Measurements from ENCODE around the gene PSMD3.

The PSMD3 gene

DNA sequence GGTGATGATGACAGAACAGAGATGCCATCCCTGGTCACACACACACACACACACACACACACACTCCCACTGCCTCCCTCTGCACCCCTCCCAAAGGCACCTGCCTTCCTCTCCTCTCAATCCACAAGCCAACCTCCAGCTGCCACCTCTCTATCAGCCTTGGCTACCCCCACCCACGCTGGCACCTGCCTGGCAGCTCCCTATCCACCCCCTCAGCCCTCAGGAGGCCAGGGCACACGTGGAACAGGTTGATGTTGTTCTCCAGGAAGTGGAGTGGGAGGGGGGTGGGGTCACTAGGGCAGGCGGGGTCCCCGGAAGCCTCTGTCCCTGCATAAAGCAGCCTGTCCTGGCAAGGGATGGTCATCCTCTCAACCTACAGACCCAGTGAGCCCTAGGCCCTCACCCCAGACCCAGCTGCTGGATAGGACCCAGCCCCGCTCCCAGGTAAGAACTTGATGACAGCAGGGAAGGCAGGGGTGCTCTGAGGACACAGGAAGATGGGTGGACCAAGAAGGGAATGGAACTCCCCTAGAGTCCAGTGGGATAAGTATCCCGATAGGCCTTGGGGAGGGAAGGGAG is 17.9 kb upstream of the PSMD3 start, which contains the start of gene GSDMA:
GSDMA (plus strand) TSS at position 363 of the 579 bp plus-strand sequence. CDS start 2,684 bp downstream, outside the sequence.
- DNase-seq, result no peak

DNA sequence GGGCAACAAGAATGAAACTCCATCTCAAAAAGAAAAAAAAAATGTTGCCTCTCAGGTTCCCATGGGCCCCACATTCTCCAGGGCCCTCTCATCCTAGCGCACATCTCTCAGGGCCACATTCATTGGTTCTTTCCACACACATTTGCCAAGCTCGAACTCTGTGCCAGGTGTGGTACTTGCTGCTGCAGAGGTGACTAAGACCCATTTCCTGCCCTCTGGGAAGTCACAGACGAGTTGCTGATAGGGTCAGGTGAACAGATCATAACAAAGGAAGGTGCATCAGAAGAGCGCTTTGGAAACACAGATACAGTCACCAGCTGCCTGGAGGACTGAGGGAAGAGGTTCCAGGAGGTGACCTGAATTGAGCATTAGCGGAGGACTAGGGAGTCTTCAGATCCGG is 16.8 kb upstream of the PSMD3 start:
- no peak for DNase-seq

DNA sequence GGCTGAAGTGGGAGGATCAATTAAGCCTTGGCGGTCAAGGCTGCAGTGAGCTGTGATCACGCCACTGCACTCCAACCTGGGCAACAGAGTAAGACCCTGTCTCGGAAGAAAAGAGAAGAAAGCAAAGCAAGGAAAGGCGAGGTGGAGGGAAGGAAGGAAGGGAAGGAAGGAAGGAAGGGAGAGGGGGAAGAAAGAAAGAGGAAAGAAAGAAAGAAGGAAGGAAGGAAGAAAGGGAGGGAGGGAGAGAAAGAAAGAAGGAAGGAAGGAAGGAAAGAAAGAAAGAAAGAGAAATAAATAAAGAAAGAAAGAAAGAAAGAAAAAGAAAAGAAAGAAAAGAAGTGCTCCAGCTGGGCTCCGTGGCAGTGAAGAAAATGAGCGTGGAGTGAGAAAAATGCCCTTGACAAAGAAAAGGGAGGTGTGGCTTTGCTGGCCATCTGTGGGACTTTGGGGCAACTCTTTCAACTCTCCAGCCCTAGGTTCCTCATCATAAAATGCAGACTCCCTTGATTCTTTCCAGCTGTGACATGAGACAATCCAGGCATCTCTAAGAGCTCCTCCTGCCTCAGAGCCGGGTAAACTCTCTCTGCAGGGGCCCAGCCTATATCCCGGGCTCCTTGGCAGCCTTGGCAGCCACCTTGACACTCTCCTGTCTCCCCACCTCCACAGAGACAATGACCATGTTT is 15.4 kb upstream of the PSMD3 start:
- DNase-seq, result no peak

DNA sequence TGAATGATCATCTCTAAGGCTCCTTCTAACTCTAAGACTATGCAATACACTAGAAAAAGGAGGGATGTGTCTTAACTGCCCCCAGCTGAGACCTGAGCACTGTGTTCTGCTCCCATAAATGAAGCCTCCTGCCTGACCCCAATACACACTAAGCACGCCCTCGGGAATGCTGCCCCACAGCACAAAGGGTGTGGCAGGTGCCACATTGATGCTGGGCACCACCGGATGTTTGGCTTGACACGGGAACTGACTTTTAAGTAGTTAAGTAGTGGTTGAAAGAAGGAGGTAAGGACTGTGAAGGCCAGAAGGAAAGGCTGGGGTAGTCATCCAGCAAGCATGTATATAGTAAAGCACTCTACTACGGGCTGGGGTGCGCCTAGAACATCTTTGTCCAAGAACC is 13.8 kb upstream of the PSMD3 start:
- no peak for DNase-seq

DNA sequence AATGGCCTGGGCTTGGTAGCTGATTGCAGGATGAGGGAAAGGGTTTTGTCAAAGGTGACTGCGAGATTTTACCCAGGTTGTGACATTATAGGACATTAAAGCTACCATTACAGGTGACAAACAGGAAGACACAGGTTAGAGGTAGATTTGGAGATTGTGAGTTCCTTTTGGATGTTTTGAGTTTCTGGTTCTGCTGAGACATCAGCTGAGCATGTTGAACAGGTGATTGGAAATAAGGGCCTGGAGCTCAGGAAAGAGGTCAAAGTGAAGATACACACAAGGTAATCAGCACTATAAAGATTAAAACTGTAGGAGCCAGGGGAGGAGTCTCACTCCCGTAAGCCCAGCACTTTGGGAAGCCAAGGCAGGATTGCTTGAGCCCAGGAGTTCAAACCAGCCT is 11.8 kb upstream of the PSMD3 start:
- no peak for DNase-seq

DNA sequence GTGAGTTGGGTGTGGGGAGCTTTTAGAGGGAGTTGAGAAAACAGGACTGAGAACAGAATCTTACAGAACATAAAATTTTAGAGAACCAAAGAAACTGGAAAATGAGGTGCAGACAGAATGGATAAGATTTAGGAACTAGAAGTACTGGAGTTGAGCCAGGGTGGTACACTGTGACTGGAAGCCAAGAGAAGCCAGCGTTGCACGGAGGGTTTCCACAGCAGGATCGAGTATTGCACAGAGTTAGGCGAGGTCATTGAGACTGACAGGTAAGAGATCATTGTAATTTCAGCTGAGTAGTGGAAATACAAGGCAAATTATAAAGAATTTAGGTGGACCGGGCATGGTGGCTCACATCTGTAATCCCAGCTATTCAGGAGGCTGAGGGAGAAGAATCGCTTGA is 11.2 kb upstream of the PSMD3 start:
- no peak for DNase-seq

DNA sequence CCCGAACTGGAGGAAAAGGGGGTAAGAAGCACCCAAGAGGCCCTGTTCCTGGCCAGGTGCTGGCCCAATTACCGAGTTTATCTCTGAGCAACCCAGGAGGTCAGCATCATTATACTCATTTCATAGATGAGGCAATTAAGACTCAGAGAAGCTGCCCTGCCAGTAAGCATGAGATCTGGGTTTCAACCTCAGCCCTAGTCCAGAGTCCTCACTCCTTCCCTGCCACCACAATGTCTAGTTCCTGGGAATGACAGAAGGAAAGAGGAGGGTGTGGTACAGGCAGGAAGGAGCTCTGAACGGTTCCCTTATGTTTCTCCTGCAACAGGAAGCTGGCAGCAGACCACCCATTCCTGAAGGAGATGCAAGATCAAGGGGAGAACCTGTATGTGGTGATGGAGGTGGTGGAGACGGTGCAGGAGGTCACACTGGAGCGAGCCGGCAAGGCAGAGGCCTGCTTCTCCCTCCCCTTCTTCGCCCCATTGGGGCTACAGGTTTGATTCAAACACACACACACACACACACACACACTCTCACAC is 10.4 kb upstream of the PSMD3 start:
- no peak for DNase-seq

DNA sequence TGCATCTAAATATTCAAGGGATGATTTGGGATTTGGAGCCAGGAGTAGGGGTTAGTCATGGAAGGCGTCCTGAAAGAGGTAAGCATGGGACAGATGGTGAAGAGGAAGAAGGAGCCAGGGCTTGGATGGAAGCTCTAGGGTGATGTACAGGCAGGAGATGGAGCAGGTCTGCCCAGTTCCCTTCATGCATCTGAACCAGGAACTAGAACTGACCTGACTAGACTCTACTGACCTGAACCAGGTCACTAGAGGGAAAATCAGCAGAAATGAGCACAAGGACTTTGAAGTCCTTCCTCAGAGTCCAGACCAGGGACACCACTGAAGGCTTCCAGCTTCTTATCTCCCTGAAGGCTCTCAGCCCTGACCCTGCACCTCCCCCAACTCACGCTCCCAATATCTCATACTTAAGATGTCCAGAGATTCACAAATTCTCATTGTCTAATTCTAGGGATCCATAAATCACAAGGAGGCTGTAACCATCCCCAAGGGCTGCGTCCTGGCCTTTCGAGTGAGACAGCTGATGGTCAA is 9.5 kb upstream of the PSMD3 start:
- no peak for DNase-seq

DNA sequence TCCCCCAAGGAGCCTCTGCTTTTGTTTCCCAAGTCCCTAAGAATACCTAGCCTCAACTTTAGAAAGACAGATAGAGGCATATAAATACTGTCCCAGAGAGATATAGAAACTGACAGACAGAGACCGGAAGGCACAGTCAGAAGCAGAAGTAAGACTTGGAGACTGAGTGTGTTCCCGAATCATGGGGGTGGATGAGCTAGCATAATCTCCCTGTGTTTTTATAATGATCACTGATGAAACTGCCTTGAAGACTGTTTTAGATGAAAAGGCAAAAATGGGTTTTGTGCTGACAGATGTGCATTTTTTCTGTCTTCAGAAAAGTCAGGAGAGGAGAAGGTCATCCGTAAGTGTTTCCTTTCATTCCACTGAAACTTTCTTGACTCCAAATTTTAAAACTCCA is 8.3 kb upstream of the PSMD3 start:
- no peak for DNase-seq

DNA sequence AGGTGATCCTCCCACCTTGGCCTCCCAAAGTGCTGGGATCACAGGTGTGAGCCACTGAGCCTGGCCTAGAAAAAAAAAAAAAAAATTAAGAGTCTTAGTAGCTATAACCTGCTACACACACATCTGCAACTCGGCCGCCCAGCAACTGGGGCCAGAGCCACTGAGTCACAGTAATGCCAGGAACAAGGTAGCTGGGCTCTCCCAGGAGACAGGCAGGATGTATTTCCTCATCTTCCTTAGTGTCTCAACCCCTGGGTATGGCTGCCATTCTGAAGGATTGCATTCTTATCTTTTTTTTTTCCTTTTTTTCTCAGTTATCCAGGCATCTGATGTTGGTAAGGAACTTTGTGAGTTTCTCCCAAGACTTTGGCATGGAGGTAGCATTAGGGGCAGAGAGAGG is 7.1 kb upstream of the PSMD3 start:
- DNase-seq, result no peak

DNA sequence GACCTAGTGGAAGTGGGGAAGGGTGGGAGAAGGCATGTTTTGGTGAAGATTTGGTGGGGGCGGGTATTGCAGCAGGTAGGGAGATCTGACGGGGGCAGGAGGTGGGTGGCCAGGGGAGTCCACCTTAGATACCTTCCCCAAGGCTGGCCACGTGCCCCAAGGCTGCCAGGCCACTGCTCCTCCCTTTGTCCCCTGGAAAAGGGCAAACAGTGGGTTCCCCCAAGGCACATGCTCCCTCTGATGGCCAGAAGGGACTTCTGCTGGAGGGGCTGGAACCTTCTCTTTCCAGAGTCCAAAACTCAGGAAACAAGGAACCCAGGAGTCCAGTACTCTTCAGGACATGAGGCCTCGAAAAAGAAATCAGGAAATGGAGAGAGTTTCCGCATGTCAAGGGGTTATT is 6.2 kb upstream of the PSMD3 start:
- no peak for DNase-seq

DNA sequence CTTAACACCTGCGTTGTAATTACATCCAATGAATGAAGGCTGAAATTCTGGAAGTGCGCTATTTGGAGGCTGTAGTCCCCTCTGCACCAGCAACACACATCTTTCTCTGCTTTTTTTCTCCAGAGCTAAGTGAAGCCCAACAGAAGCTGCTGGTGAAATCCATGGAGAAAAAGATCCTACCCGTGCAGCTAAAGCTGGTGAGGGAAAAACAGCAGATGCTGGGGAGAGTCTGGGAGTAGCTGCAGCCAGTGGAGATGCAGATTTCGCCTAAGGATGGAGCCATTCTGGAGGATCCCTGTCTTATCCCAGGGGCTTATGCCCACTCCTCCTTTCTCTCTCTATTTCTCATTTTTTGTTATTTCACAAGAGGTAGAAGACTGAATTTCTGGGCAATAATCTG is 4.8 kb upstream of the PSMD3 start:
- no peak for DNase-seq

DNA sequence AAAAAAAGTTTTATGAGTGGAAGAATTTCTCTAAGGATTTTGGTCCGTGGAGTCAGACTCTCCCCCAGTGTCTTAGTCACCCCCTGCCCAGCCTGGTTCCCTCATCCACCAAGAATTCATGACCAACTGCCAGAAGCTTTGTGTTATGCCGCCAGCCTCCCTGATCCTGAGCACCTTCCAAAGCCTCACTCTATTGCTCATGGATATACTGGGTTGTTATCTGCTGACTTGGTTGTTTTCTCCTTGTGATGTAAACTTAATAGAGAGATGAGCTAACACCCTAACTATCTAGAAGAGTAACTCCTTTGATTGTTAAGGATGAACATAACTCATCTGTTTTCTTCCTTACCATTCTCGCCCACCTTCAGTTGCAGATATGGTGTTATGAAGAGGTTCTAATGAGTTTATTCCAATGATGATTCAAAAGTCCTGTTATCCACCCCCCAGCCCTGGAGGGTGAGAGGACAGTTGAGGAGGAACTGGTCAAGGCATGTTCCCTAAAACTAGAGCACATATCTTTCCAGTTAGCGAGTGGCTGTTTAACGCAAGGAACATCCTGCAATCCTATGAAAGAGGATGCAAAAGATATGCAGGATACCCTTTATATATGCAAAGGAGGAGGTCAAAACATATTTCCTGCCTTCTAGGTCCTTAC is 1.5 kb upstream of the PSMD3 start:
- DNase-seq, result no peak

DNA sequence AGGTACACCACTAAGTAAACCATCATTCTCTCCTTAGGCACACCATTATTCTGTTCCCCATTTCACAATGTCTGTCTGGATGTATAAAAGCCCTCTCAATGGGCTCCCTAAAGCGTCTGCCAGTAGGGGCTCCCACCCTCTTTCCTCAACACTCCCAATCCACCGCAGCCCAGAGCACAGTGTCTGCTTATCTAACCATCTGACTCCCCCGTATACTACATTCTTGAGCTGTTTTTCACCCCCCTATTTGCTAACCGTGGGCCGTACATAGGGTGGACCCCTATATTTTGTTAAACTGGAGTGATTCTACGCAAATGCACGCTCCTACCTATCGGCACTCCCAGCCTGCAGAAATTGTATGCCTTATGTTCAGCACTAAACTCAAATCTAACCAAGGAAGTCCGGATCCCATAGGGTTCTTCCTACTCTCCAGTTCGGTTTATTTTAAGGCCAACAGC is 685 bp upstream of the PSMD3 start:
- DNase-seq, result peak; percentile 92

DNA sequence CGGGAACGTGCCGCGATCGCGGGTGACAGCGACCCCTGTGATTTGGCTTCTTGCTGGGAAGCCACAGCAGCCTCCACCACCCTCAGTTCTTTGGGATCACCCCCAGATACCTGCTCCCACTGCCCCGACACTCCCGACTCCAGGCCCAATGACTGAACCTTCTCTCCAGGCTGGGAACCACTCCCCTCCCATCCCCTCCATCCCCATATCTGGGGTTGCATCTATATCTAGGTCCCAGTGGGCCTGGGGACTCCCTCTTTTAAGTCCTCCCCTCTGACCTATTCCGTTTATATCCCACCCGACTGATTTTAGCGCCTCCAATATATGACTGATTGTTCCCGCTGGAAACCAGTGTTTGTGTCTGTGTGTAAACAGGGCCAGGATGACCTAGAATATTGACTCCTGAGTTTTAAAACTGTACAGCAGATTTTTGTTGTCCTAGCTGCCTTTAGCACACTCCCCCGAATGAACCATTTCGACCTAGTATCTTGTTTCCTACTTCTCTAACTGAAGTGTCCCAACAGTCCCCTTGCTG is 667 bp downstream of the PSMD3 start:
- no peak for DNase-seq

DNA sequence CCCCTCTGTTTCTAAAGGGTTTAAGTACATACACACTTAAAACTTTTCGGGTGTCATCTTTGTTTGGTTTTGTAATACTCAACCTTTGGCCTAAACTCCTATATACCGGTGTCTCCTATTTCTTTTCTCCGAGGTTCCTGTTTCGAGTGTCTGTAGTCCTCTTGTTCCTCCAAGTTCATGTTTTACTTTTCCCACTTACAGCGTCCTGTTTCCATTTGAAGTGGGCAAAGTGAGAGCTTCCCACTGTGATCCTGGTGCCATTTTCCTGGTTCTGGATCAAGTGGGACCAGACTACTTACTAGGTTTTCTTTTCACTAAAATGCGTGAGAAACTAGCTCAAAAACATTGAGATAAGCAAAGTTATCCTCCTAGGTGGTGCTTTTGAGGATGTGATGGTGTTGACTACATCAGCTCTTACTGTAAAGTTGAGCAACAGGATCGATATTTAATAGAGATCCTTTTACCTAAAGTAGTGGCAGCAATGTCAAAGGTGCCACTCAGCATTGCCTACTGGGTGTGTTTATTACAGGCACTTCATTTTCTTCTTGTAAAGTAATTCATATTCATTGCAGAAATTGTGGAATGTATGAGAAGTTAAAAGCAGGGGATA is 1.3 kb downstream of the PSMD3 start:
- no peak for DNase-seq

DNA sequence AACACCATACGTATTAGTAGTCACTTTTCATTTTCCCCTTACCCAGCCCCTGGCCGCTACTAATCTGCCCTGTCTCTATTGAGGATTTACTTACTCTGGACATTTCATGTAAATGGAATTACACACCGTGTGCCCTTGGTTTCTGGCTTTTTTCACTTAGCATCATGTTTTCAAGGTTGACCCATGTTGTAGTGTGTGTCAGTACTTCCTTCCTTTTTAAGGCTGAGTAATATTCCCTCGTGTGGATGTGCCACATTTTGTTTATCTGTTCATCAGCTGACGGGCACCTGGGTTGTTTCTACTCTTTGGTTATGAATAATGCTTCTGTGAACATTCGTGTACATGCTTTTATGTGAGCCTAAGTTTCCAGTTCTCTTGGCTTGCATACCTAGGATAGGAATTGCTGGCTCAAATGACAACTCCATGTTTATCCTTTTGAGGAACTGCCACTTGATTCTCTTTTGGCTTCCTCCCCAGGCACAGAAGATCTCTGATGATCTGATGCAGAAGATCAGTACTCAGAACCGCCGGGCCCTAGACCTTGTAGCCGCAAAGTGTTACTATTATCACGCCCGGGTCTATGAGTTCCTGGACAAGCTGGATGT is 7.7 kb downstream of the PSMD3 start:
- DNase-seq, result no peak

DNA sequence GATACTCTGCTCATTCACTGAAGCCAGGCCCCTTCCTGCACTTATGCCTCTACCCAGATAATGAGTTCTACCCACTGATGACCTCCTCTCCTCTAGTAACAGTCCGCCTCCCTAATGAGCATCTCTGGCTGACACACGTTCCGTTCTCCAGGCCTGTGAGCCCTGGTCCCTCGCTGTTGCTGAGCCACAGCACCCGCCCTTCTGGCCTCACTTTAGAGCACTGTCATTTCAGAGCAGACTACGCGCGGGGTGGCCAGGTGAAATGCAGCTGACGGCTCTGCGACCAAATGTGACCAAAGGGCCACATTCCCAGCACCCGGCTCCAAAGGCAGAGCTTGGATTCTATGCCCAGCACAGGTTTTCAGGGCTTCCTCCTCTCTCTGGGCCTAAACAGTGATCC is 13.8 kb downstream of the PSMD3 start:
- no peak for DNase-seq

DNA sequence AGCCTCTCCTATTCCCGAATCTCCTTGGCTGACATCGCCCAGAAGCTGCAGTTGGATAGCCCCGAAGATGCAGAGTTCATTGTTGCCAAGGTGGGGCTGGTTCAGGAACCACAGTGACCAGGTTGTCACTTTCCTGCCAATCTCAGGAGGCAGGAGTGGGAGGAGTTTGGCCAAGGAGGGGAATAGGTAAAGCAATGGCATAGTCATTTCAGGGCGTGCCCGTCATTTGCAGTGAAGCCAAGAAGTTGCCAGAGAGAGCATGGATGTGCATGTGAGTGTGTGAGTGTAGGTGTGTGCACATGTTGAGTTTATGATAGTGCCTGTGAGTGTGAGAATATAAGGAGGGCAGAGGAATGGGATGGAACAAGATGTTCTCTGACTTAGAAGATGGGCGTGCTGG is 14.8 kb downstream of the PSMD3 start:
- no peak for DNase-seq

DNA sequence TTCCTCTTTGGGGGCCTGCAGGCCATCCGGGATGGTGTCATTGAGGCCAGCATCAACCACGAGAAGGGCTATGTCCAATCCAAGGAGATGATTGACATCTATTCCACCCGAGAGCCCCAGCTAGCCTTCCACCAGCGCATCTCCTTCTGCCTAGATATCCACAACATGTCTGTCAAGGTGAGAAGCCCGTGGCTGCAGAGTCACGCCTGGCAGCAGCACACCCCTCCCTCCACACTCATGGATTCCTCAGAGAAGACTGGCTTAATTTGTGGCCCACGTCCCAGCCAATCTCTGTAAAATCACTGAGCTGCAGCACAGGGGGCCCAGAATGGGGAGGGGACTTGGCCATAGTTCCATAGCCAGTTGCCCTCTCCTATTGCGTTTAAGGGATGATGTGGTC is 15.6 kb downstream of the PSMD3 start:
- no peak for DNase-seq

DNA sequence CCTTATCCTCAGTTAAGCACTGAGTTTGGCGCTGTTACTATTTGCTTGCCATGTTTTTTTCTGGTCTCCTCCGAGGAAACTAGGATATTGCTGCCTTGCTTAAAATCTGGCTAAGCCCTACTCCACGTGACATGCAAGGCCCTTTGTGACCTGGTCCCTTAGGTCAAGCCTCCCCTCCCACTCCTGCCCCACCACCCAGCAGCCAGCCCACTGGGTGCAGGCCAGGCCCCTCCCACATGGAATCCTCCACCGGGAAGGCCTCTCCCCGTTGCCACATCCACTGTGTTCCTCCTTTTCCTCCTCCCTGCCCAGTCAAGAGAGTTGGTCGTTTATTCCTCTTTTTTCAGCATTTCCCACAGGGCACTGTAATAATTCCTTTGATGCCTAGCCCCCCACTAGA is 16.2 kb downstream of the PSMD3 start:
- DNase-seq, result no peak

DNA sequence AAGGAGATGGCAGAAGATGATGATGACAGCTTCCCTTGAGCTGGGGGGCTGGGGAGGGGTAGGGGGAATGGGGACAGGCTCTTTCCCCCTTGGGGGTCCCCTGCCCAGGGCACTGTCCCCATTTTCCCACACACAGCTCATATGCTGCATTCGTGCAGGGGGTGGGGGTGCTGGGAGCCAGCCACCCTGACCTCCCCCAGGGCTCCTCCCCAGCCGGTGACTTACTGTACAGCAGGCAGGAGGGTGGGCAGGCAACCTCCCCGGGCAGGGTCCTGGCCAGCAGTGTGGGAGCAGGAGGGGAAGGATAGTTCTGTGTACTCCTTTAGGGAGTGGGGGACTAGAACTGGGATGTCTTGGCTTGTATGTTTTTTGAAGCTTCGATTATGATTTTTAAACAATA is 16.9 kb downstream of the PSMD3 start:
- no peak for DNase-seq

DNA sequence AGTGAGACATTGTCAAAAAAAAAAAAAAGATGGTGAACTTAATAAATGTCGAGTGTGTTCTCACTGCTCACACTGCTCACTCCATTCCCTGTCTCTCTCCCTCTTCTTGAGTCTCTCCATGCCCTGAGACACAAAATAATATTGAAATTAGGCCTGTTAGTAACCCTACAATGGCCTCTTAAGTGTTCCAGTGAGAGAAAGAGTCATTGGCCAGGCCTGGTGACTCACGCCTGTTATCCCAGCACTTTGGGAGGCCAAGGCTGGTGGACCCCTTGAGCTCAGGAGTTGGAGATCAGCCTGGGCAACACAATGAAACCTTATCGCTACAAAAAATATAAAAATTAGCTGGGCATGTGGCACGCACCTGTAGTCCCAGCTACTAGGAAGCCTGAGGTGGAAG is 18.5 kb downstream of the PSMD3 start:
- no peak for DNase-seq
